Measurements from ENCODE around the gene SF1. TPM values are rescaled to one million over a fixed set of nuclear protein-coding genes. Genes with fewer than 3 reads are reported as not detected.

SF1 gene
- polyA plus RNA-seq, 1 of the 3 experiments (the other 2 are of a cell fraction), result 66.3 TPM

DNA sequence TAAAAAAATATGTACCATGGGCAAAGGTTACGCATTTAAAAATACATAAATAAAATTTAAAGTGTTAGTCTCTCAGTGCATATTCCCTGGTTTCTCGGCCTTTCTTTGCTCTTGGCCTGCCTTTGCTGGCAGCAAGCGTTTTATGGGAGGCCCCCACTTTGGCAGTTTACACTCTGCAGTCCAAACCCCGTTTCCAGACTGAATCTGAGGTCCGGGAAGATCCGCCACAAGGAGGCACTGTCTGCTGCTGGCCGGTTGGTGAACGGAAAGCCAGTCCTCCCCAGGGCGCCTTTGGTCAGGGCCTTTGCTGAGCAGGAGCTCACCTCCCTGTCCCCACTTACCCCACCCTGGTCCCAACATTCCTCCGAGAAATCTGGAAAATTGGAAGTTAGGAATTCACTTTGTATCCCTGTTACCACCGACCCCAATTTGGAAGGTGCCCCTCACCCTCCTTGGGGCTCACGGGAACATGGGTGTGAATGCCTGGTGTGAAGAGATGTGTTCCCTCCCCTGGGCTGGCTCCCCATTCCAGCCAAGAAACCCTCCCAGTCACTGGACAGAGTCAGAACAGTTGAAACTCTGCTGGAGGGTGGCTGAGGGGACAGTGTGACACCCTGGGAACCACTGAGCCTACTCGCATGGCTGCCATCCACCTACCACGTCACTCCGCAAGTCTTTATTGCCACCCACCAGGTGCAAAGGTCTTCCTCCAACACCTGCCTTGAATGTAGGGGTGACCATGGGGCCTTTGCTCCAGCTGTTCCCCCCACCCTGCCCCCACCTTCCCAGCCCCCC is 9.4 kb upstream of the SF1 start:
- no peak overlapping the region for H3K9ac ChIP-seq
- H4K20me1 ChIP-seq (ENCODE audit: insufficient read depth), result no peaks in the 10 kb centered on the region
- H3K4me3 ChIP-seq (ENCODE audit: low read depth in 2 of 2, low read length in 1 of 2), result no peak overlapping the region; a peak in 1 of 4 replicates
- WGBS (ENCODE audit: low lambda C conversion rate), result 65% methylated on average over 15 of the region's 15 CpGs
- no peaks in the 10 kb centered on the region for H3K9me3 ChIP-seq
- peaks cover 19% of the 10 kb centered on the region for H3F3A ChIP-seq (replicated peaks; ENCODE audit: insufficient read depth)
- H3K27ac ChIP-seq (ENCODE audit: low read depth in 2 of 2, low read length in 1 of 2), result no peak overlapping the region; a peak in 1 of 4 replicates
- TF ChIP-seq NRF1 (IDR thresholded peaks at IDR 0.05; ENCODE audit: low read depth, low read length) (no peak), FOSL2 (IDR thresholded peaks at IDR 0.05; ENCODE audit: borderline replicate concordance, low read depth) (no peak), FOXJ3 (CRISPR knock-in tag; IDR thresholded peaks at IDR 0.05) (no peak), POLR2AphosphoS5 (IDR thresholded peaks at IDR 0.05; ENCODE audit: low read depth, low read length) (no peak; the same call in 1 of the 2 replicates), RCOR1 (IDR thresholded peaks at IDR 0.05; ENCODE audit: low read length) (no peak), RAD21 (IDR thresholded peaks at IDR 0.05; ENCODE audit: low read length) (peak; percentile 57), SMC3 (IDR thresholded peaks at IDR 0.05; ENCODE audit: low read depth, low read length) (peak; percentile 27; the same call in 1 of the 2 replicates), GABPA (IDR thresholded peaks at IDR 0.05; ENCODE audit: low read depth) (no peak)
- TF ChIP-seq, protein P1, sequence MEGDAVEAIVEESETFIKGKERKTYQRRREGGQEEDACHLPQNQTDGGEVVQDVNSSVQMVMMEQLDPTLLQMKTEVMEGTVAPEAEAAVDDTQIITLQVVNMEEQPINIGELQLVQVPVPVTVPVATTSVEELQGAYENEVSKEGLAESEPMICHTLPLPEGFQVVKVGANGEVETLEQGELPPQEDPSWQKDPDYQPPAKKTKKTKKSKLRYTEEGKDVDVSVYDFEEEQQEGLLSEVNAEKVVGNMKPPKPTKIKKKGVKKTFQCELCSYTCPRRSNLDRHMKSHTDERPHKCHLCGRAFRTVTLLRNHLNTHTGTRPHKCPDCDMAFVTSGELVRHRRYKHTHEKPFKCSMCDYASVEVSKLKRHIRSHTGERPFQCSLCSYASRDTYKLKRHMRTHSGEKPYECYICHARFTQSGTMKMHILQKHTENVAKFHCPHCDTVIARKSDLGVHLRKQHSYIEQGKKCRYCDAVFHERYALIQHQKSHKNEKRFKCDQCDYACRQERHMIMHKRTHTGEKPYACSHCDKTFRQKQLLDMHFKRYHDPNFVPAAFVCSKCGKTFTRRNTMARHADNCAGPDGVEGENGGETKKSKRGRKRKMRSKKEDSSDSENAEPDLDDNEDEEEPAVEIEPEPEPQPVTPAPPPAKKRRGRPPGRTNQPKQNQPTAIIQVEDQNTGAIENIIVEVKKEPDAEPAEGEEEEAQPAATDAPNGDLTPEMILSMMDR (IDR thresholded peaks at IDR 0.05), result peak; percentile 80
- TF ChIP-seq, protein P2, sequence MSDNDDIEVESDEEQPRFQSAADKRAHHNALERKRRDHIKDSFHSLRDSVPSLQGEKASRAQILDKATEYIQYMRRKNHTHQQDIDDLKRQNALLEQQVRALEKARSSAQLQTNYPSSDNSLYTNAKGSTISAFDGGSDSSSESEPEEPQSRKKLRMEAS (IDR thresholded peaks at IDR 0.05; ENCODE audit: low read depth), result no peak
- H3K4me1 ChIP-seq (ENCODE audit: control insufficient read depth in 1 of 2, insufficient read depth in 2 of 2, low read depth in 1 of 2, low read length in 1 of 2), result no peaks in the 10 kb centered on the region
- DNase-seq, result peak; percentile 82
- no peak overlapping the region for H3K4me2 ChIP-seq
- no peak overlapping the region for H2AFZ ChIP-seq (ENCODE audit: low read depth)
- H3K36me3 ChIP-seq (replicated peaks in 1 of 2; ENCODE audit: control insufficient read depth in 1 of 2, insufficient read depth in 2 of 2, low read length in 1 of 2), result peaks cover 0 to 9% of the 10 kb centered on the region in 2 experiments
- no peaks in the 10 kb centered on the region for H3K79me2 ChIP-seq (ENCODE audit: insufficient read depth)
- H3K27me3 ChIP-seq (ENCODE audit: insufficient read depth), result no peaks in the 10 kb centered on the region
- H3K9me2 ChIP-seq, result no peaks in the 10 kb centered on the region
- CTCF ChIA-PET, result interaction anchor here (0.5 to 3.4 kb wide), 13 partner anchors 9 to 341 kb away, joined by 3 to 20 read pairs (median 4); partner anchors contain the start of genes CDC42BPG and MAP4K2
- POLR2A ChIA-PET, result interaction anchor here (0.6 kb wide), 1 partner anchor 9 kb away, joined by 3 read pairs; the partner anchor contains the start of gene SF1

DNA sequence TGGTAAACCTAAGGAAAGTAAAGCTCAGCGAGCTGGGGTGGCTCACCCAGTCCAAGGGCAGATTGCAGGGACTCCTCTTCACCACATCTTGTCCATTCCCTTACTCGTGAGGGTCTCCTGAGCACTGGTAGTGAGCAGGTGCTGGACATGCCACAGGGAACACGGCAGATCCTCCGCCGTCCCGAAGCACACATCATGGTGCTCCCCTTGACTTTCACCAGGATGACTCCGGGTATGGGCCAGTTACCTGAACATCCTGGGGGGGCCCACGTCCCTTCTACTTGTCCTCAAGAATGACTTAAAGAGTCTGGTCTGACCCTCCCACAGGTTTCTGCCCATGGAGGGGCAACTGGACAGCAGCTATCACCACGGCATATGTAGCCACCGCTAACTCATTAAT is 8.0 kb upstream of the SF1 start:
- 84% methylated on average over 10 of the region's 10 CpGs for WGBS (ENCODE audit: low lambda C conversion rate)
- no peak overlapping the region for H3K4me3 ChIP-seq (ENCODE audit: low read depth in 2 of 2, low read length in 1 of 2)
- H3F3A ChIP-seq (replicated peaks; ENCODE audit: insufficient read depth), result peaks cover 19% of the 10 kb centered on the region
- no peaks in the 10 kb centered on the region for H3K9me3 ChIP-seq
- peaks cover 0 to 9% of the 10 kb centered on the region in 2 experiments for H3K36me3 ChIP-seq (replicated peaks in 1 of 2; ENCODE audit: control insufficient read depth in 1 of 2, insufficient read depth in 2 of 2, low read length in 1 of 2)
- POLR2A ChIA-PET, result no interaction called here
- H4K20me1 ChIP-seq (ENCODE audit: insufficient read depth), result no peaks in the 10 kb centered on the region
- no peak overlapping the region for H3K9ac ChIP-seq
- H3K79me2 ChIP-seq (ENCODE audit: insufficient read depth), result no peaks in the 10 kb centered on the region
- no peaks in the 10 kb centered on the region for H3K9me2 ChIP-seq
- H3K4me2 ChIP-seq, result no peak overlapping the region
- DNase-seq, result no peak
- H2AFZ ChIP-seq (ENCODE audit: low read depth), result no peak overlapping the region
- no peak overlapping the region for H3K27ac ChIP-seq (ENCODE audit: low read depth in 2 of 2, low read length in 1 of 2)
- no peaks in the 10 kb centered on the region for H3K4me1 ChIP-seq (ENCODE audit: control insufficient read depth in 1 of 2, insufficient read depth in 2 of 2, low read depth in 1 of 2, low read length in 1 of 2)
- no peaks in the 10 kb centered on the region for H3K27me3 ChIP-seq (ENCODE audit: insufficient read depth)
- CTCF ChIA-PET, result interaction anchor here (0.6 to 3.4 kb wide), 11 partner anchors 11 to 99 kb away, joined by 3 to 20 read pairs (median 4); partner anchors contain the start of genes CDC42BPG, EHD1, MAP4K2 and MEN1
- TF ChIP-seq TAF1 (IDR thresholded peaks at IDR 0.05; ENCODE audit: borderline replicate concordance, low read depth, low read length) (no peak), RXRA (IDR thresholded peaks at IDR 0.05; ENCODE audit: borderline replicate concordance, low read depth) (no peak), EZH2phosphoT487 (IDR thresholded peaks at IDR 0.05; ENCODE audit: borderline replicate concordance, low read depth) (no peak), SMC3 (IDR thresholded peaks at IDR 0.05; ENCODE audit: low read depth, low read length) (no peak), JUND (IDR thresholded peaks at IDR 0.05) (no peak), SIN3A (IDR thresholded peaks at IDR 0.05; ENCODE audit: borderline replicate concordance, low read depth, low read length) (no peak)
- TF ChIP-seq, protein P2 (IDR thresholded peaks at IDR 0.05; ENCODE audit: low read depth), result no peak
- TF ChIP-seq, protein P1 (IDR thresholded peaks at IDR 0.05), result no peak
- TF ChIP-seq, protein P3, sequence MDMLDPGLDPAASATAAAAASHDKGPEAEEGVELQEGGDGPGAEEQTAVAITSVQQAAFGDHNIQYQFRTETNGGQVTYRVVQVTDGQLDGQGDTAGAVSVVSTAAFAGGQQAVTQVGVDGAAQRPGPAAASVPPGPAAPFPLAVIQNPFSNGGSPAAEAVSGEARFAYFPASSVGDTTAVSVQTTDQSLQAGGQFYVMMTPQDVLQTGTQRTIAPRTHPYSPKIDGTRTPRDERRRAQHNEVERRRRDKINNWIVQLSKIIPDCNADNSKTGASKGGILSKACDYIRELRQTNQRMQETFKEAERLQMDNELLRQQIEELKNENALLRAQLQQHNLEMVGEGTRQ (IDR thresholded peaks at IDR 0.05; ENCODE audit: borderline replicate concordance, low read depth, low read length), result no peak

Measured in SK-N-SH (cell line).